Occipital lobe (tissue), 2 donors: ENCODE results near the gene MSX1. TPM values are rescaled to one million over a fixed set of nuclear protein-coding genes. Genes with fewer than 3 reads are reported as not detected.

Experiments used
- DNase-seq: peaks from one replicate; lab custom pipeline; 2025; lab: John Stamatoyannopoulos, UW
- total RNA-seq: library from RNA; depleted of rRNA; stranded (reverse); fragments of >200 nt; gene quantifications from one replicate; pipeline ENCODE4 v1.2.3, GENCODE V29; 2014

Gene MSX1
- total RNA-seq, 1 donor from 2014 or later, result 3.0 TPM

DNA sequence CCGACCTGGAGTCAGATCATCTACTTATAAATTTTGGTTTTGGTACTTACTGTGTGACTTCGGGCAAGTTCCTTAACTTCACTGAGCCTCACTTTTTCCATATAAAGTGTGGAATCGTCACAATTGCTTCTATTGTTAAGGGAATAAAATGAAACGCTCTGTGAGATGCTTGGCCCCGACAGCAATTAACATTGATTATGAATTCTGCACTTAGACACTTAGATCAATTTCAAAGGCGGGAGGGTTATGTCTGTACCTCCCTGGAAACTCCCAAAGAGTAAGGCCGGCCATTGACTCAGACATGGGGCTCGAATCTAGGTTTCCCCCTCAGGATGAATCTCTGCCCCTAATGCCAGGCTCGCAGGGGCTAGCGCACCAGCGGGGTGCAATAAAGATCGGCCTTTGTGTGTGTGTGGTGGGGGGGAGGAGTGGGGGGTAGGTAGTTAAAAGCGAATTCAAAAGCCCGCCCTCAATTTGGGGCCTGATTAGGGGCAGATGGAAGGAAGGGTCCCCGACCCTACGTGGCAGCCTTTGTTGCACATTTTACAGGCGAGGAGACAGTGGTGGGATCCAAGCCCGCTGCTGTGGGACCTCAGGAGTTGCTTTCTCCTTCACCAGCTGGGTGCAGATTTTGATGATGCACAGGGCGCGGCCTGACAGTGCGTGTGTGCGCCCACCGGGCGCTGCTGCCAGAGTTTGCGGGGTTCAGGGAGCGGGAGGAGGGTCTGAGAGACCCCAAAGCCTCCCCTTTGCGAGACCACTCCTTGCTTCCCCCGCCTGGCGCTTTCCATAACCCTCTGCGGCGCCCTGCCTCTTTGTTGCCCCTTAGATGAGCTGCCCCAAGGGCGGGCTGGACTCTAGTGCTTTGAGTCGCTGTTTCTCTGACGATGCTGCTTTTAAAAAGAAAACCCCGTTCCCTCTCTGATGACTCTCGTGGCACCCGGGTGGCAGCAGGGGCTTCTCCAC is 9.6 kb downstream of the MSX1 start:
- no peak for DNase-seq

DNA sequence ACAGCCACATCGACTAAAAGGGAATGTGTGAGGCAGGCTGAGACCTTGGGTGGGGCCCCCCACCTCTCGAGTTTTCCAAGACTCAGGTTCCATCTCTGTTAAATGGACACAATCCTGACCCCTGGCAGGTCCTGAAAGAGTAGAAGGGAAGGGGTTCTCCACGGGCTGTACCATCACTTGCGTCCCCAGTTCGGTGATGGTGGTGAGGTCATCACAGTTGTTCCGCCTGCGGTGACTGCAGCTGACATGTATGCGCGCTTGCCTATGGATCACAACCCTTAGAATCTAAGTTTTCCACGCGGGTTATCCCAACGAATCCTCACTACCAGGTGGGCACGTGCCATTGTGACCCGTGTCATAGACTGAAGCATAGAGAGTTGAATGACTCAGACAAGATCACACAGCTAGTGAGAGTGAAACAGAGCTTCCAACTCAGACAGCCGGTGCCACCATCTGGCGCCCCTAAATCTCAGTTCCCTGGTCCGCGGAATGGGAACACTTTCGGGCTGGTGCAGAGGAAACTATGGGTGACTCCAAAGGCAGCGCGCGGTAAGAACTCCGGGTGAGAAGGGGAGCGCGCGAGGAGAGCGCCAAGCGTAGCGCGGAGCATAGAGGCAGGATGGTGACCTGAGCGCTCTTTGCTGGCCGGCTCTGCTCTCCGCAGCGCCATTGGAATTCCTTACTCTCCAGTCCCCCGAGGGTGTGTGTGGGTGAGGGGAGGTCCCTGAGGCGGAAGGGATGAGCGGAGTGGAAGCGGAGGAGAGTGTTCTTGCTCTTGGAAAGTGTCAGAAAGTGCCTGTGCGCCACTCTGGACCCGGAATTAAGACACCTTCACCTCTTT is 10.5 kb downstream of the MSX1 start:
- DNase-seq, result no peak

DNA sequence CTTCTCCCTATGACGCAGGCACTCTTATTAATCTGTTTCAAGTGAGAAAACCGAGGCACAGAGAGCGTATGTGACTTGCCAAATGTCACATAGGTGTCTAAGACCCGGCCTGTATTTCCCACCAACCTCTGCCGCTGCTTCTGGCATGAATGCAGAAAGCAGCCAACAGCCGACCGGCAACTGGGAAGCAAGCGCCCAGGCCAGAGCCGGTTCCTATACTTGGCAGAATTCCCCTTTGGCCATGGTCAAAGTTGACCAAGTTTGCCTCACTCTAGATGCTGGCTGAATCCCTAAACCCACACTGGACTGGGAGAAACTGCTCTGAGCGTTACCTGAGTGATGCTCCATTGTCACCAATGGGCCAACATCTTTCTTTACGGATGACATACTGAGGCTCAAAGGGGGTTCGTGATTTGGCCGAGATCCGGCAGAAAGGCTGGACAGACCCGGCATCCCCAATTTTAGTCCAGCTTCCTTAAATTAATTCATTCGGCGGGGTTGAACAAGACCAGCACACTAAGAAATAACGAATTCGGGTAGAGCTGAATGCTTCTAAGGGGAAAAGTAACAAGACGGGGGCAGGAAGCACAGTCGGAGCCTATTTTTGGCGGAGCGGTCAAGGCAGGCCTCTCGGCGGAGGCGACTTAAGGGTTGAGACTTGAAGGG is 11.2 kb downstream of the MSX1 start:
- DNase-seq, result no peak

DNA sequence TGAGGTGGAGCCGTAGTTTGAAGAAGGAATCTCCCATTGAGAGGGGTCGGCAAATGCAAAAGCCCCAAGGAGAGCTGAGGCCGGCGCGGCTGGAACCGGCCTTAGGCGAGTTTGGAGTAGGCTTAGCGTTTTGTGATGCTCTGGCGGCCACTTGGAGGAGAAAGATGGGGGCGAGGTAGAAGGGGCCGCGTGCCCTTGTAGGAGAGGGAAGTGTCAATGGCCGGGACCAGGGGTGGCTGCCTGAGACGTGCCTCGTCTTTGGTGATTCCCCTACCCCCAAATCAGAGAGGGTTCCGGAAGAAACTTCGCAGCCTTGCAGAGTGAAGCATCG is 11.7 kb downstream of the MSX1 start:
- DNase-seq, result no peak

GRCh38 chr4:4871573-4872313 is 12.3 kb downstream of the MSX1 start:
- no peak for DNase-seq

DNA sequence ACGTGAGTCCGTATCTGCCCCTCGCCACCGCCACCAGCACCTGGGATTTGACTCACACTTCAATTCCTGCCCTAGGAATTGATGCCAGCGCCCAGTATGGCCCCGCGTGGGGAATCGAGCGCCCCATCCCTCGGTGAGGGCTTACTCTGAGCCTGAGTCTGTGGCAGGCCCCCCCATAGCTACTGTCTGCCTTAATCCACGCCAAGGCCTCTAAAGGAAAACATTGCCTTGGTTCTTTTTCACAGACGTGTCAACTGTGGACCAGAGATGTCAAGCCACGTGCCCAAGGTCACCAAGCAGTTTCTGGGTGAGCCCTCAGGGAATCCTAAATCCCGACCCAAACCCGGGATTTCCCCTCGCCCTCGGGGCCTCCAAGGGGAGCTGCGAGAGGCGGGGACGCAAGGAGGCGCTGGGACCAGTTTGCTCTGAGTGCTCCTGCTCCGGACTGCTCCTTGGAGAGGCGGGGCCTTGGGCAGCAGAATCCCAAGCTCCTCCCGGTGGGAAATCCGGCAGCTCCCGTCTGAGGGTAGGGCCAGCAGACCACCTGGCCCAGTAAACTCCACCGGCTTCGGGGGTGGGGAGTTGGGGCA is 12.9 kb downstream of the MSX1 start:
- no peak for DNase-seq

GRCh38 chr4:4873203-4873602 is 13.7 kb downstream of the MSX1 start:
- DNase-seq, result no peak

DNA sequence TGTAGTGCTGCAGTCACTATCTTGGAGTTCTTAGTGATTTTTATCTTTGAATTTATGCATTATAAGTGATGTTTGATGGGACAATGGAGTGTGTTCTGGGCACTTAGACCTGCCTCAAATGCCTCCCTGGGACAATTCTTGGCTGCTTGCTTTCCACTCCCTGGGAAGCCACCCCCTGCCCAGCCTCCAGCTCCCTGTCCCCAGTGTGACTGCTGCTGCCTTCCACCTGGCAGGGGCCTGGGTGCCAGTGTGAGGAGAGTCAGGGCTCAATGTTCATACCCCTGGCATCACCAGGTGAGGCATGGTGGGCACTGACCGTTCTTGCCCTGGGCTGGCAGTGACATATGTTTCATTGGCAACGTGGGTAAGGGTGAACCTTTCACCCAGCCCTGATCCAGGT is 14.8 kb downstream of the MSX1 start:
- no peak for DNase-seq

GRCh38 chr4:4875147-4875546 is 15.7 kb downstream of the MSX1 start:
- no peak for DNase-seq

DNA sequence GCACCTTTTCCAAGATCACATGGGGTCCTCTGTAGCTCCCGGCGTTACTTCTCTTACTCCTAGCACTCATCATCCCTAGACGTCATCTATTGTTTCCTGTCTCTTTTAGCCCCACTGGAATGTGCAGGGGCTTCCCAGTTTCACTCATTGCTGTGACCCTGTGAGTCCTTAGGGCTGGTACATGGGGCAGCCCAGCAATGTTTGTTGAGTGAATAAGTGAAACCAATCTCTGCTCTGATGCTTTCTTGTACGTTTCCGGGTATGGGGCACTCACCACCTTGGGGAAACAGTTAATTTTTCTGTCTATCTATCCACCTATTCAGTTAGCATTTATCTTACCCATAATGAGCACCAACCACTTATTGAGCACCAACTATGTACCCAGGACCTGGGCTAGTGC is 16.1 kb downstream of the MSX1 start:
- DNase-seq, result no peak

DNA sequence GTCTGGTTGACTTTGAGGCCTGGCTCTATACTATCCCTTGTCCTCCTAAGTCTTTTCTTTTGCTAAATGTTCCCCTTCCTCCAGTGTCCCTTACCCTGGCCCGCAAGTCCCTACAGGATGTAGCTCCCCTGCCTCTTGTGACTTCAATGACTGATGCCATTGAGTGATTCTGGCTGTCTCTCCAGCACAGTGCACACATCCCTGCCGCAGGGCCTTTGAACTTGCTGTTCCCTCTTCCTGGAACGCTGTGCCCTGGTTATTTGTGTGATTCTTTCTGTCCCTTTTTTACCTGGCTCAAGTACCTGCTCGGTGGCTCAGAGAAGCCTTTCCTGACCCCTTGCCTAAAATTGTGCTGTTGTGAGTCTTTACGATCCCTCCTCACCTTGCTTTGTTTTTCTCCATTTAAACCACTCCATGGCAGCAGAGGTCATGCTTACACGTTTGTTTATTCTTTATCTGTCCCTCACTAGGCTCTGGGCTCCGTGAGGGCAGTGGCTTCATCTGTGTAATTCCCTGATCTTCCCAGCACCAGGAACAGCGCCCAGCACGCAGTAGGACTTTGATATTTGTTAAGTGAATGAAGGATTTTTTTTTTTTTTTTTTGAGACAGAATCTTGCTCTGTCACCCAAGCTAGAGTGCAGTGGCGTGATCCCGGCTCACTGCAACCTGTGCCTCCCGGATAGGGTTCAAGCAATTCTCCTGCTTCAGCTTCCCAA is 17.6 kb downstream of the MSX1 start:
- DNase-seq, result no peak

DNA sequence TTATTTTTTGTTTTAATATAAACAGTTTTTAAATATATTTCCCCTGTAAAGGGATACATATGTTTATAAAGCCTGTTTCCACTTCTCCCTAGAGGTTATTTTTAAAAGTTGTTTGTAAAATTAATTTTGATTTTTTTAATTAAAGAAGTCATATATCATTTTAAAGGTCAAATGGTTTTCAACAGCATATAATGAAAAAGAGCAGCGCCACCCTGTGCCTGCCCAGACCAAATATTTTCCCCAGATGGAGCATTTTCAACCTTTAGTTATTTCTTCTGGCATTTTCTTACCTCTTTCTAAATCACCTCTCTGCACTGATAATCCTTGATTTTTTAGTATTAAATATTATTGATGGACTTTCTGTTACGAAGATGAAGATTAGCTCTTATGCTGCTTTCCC is 21.0 kb downstream of the MSX1 start:
- no peak for DNase-seq

- no peak for DNase-seq
Observed at GRCh38 chr4:4881432-4881831, 22.0 kb downstream of the MSX1 start.

DNA sequence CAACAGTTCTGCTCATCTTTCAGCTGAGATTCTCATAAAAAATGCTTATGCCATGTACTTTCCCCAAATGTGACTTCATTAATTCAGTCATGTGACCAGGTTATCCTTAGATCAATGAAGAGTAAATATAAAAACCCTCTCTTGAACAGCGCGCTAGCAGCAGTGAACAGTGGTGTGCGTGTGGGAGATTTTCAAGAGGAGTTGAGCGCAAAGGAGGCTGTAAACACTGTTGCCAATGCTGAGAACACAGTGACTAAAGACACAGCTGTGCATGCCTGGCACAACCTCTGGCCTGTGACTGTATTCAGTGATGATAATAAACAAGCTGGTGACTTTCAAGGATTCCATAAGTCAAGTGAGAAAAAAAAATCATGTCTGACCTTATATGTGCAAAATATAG is 25.1 kb downstream of the MSX1 start:
- no peak for DNase-seq

DNA sequence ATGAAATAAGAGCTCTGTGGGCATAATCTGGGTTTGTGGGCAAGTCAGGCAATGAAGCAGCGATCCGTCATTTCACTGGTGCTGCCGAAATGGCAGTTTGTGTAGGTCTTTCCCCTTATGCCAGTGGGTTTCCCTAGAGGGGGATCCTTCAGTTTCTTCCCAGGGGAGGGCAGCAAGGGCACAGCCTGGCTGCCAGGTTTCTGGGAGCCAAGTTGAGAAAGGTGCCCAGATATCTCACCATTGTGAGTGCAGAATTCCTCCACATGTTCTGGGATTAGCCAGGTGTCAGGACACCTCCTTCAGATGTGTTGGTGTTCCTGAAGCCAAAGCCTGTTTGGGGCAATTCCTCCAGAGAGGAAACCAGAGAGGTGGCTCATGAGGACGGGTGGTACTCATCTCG is 28.0 kb downstream of the MSX1 start:
- DNase-seq, result no peak

DNA sequence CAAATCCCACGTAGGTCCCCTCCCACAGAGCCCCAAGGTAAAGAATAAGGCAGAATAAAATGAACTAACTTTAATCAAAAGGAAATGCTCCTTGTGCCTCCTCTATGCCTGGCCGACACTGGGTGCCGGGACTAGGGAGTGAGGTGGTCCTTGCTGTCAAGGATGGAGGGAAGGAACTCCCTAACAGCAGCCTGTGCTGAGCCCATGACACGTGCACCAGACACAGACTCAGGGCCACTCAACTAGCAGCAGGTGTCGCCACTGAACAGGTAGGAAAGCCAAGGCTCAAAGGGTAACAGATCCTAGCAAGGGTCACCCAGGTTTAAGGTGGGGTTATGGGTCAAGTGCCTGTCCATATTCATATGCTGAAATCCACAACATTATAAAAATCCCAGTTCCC is 29.2 kb downstream of the MSX1 start:
- DNase-seq, result no peak

DNA sequence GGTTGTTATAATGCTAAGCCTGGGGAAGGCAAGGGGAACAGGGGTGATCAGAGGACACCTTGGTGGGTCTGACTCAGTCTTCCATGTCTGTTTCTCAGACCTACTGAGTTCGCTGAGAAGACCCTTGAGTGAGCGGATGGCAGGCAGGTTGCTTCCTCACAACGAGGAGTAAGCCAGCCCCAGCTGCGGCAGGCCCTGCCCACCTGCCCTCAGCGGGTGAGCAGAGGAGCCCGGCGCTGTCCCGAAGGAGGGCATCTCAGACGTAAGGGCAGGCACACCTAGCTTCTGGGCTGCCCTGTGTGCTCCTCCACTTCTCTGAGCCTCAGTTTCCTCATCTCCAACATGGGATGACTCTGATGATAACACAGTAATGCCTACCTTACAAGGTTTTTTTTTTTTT is 30.3 kb downstream of the MSX1 start:
- no peak for DNase-seq

- DNase-seq, result no peak
Observed at GRCh38 chr4:4890574-4891255, 31.2 kb downstream of the MSX1 start.

DNA sequence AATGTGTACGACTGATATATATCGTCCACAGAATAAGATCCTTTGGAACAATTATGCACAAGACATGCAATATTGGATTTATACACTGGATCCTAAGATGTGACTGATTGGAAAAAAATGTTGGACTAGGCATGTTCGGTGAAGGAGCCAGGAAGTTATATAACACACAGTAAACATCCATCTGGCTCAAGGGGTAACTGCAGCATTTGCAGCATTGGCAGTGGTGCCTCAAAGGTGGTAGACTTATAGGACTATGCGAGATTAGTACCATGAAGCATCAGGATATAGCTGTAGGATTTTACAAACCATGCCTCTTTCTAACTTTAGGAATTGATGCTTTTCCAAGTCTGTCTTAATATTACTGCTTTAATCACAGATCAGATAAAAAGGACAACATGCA is 34.3 kb downstream of the MSX1 start:
- no peak for DNase-seq
